ENCODE measurements around the gene ZNF521.

The ZNF521 gene

DNA sequence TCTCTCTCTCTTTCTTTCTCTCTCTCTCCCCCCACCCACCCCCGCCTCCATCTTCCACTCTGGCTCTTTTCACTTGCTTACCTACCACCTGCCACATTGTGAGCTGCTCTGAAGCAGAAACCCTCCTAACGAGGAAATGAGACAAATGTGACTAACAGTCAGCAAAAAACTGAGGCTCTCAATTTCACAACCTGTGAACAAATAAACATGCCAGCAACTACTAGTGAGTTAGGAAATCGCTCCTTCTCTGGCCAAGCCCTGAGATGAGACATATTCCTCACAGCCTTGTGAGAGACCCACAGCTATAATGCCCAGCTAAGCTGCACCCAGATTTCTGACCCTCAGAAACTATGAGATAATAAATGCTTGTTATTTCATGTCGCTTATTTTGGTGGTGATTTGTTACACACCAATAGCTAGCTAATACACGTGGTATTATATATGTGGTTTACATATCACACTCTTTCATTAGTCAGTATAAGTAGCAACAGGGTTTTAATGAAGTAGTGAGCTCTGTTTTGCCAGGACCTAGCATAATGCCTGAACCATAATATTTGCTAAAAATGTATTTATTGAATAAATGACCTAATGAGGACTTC lies 8.4 kb upstream of the ZNF521 start:
- H3K9me3 ChIP-seq (ENCODE audit: control extremely low read depth in 1 of 5, control insufficient read depth in 4 of 5, insufficient read depth in 2 of 5, low read depth in 1 of 5, low read length in 4 of 5): peaks cover 0 to 3% (median 0%) of the 10 kb centered on the region in 5 experiments
- POLR2A ChIA-PET: no interaction called here
- H3K27ac ChIP-seq (ENCODE audit: insufficient read depth in 1 of 2, low read depth in 1 of 2, low read length in 2 of 2, poor library complexity in 1 of 2, severe bottlenecking in 2 of 2): no peak overlapping the region
- CTCF ChIA-PET: no interaction called here
- H3K27me3 ChIP-seq (replicated peaks in 2 of 5; ENCODE audit: control insufficient read depth in 4 of 5, insufficient read depth in 5 of 5, low read length in 4 of 5): no peaks in the 10 kb centered on the region
- H3K4me1 ChIP-seq (ENCODE audit: control extremely low read depth in 1 of 4, control insufficient read depth in 4 of 4, insufficient read depth in 4 of 4, low read length in 3 of 4): no peaks in the 10 kb centered on the region
- 93% methylated on average over 2 of the region's 5 CpGs for WGBS (ENCODE audit: insufficient coverage)
- no peaks in the 10 kb centered on the region for H3K36me3 ChIP-seq (ENCODE audit: control insufficient read depth in 4 of 4, insufficient read depth in 4 of 4, low read length in 3 of 4)
- no peak overlapping the region for H3K4me3 ChIP-seq (ENCODE audit: control insufficient read depth in 1 of 7, extremely low read depth in 1 of 7, insufficient read depth in 4 of 7, low read depth in 2 of 7, low read length in 6 of 7)
- DNase-seq: no peak

DNA sequence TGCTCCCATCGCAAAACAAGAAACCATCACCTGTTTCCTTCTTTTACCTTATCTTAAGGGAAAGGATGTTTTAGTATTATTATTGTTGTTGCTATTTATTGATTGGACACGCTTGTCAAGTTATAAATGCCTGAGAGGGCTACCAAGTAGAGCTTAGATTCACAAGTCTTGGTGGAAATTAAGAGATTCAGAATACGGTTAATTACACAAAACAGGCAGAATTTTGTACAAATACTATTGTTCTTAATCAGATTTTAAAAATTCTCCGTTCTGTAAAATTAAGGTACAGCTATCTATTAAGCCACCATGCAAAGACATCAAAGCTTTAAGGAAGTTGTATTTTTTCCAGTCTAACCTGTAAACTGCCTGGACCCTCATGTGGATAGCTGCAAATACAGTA lies 1.1 kb upstream of the ZNF521 start:
- CTCF ChIA-PET: interaction anchor here (1.0 to 1.7 kb wide), 5 partner anchors 12 to 474 kb away, joined by 3 to 7 read pairs (median 4); no protein-coding TSS in a partner anchor
- peak overlapping the region; percentile 46 to 75 for H3K27ac ChIP-seq (ENCODE audit: insufficient read depth in 1 of 2, low read depth in 1 of 2, low read length in 2 of 2, poor library complexity in 1 of 2, severe bottlenecking in 2 of 2)
- peak overlapping the region in 6 of 7 experiments; percentile 65 to 94 (median 83) for H3K4me3 ChIP-seq (ENCODE audit: control insufficient read depth in 1 of 7, extremely low read depth in 1 of 7, insufficient read depth in 4 of 7, low read depth in 2 of 7, low read length in 6 of 7)
- DNase-seq: no peak
- peaks cover 6 to 22% (median 15%) of the 10 kb centered on the region in 4 experiments for H3K4me1 ChIP-seq (ENCODE audit: control extremely low read depth in 1 of 4, control insufficient read depth in 4 of 4, insufficient read depth in 4 of 4, low read length in 3 of 4)
- POLR2A ChIA-PET: interaction anchor here (5.3 kb wide), 1 partner anchor 124 kb away, joined by 29 read pairs; no protein-coding TSS in a partner anchor
- H3K36me3 ChIP-seq (ENCODE audit: control insufficient read depth in 4 of 4, insufficient read depth in 4 of 4, low read length in 3 of 4): no peaks in the 10 kb centered on the region
- WGBS (ENCODE audit: insufficient coverage): no CpG with 5 or more reads among the region's 4 CpGs
- H3K27me3 ChIP-seq (replicated peaks in 2 of 5; ENCODE audit: control insufficient read depth in 4 of 5, insufficient read depth in 5 of 5, low read length in 4 of 5): no peaks in the 10 kb centered on the region
- H3K9me3 ChIP-seq (ENCODE audit: control extremely low read depth in 1 of 5, control insufficient read depth in 4 of 5, insufficient read depth in 2 of 5, low read depth in 1 of 5, low read length in 4 of 5): no peaks in the 10 kb centered on the region

DNA sequence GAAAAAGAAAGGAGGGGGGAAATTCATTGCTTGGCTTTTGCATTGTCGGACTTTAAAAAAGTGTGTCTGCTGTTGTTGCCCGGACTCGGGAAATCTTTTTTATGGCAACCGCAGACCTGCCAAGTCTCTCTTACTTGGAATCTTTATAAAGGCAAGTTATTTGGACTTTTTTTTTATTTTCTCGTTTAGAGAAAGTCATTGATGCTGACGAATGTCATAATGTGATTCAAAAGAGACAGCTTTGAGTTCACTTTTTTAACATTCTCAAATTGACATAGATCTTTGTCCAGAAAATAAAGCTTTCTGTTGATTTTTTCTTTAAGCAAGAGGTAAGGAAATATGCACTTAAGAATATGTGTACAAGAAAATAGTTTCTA lies 651 bp upstream of the ZNF521 start:
- Histone ChIP-seq H3K27me3 (replicated peaks in 2 of 5; ENCODE audit: control insufficient read depth in 4 of 5, insufficient read depth in 5 of 5, low read length in 4 of 5) (no peaks in the 10 kb centered on the region), H3K27ac (ENCODE audit: insufficient read depth in 1 of 2, low read depth in 1 of 2, low read length in 2 of 2, poor library complexity in 1 of 2, severe bottlenecking in 2 of 2) (peak overlapping the region; percentile 46 to 75), H3K4me1 (ENCODE audit: control extremely low read depth in 1 of 4, control insufficient read depth in 4 of 4, insufficient read depth in 4 of 4, low read length in 3 of 4) (peaks cover 6 to 27% (median 17%) of the 10 kb centered on the region in 4 experiments), H3K4me3 (ENCODE audit: control insufficient read depth in 1 of 7, extremely low read depth in 1 of 7, insufficient read depth in 4 of 7, low read depth in 2 of 7, low read length in 6 of 7) (peak overlapping the region in 6 of 7 experiments; percentile 65 to 94 (median 83)), H3K36me3 (ENCODE audit: control insufficient read depth in 4 of 4, insufficient read depth in 4 of 4, low read length in 3 of 4) (no peaks in the 10 kb centered on the region), H3K9me3 (ENCODE audit: control extremely low read depth in 1 of 5, control insufficient read depth in 4 of 5, insufficient read depth in 2 of 5, low read depth in 1 of 5, low read length in 4 of 5) (no peaks in the 10 kb centered on the region)
- CTCF ChIA-PET: interaction anchor here (1.0 to 1.7 kb wide), 8 partner anchors 12 to 473 kb away, joined by 3 to 7 read pairs (median 4); no protein-coding TSS in a partner anchor
- POLR2A ChIA-PET: interaction anchor here (5.3 kb wide), 1 partner anchor 123 kb away, joined by 29 read pairs; no protein-coding TSS in a partner anchor
- DNase-seq: peak in 1 of 3 donors; percentile 37
- WGBS (ENCODE audit: insufficient coverage): 0% methylated on average over 4 of the region's 6 CpGs

DNA sequence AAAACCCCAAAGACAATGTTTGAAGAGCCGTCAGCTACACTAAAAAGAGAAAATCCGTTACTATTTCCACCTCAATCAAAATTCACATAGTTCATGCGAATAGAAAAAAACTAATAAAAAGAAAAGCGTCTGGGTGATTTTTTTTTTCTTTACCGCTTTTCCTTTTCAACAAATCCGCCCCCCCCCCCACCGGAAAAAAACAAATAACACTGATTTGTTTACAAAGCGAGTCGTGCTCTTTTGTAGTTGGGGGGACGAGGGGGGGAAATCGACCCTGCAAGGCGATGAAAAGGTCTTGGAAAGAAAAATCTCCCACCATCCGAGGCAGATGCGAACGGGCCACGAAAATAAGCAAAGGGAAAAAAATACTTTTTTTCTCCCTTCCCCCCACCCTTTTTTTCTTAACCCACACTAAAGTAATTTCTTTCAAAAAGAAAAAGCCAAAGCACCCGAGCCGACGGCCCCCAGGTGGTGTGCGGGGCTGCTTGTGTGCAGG lies 638 bp downstream of the ZNF521 start:
- H3K27me3 ChIP-seq (replicated peaks in 2 of 5; ENCODE audit: control insufficient read depth in 4 of 5, insufficient read depth in 5 of 5, low read length in 4 of 5): no peaks in the 10 kb centered on the region
- H3K9me3 ChIP-seq (ENCODE audit: control extremely low read depth in 1 of 5, control insufficient read depth in 4 of 5, insufficient read depth in 2 of 5, low read depth in 1 of 5, low read length in 4 of 5): no peaks in the 10 kb centered on the region
- peak overlapping the region; percentile 67 to 98 (median 91) for H3K4me3 ChIP-seq (ENCODE audit: control insufficient read depth in 1 of 7, extremely low read depth in 1 of 7, insufficient read depth in 4 of 7, low read depth in 2 of 7, low read length in 6 of 7)
- peaks cover 6 to 33% (median 17%) of the 10 kb centered on the region in 4 experiments for H3K4me1 ChIP-seq (ENCODE audit: control extremely low read depth in 1 of 4, control insufficient read depth in 4 of 4, insufficient read depth in 4 of 4, low read length in 3 of 4)
- ChIA-PET POLR2A (interaction anchor here (0.6 to 5.3 kb wide), 9 partner anchors 51 to 291 kb away, joined by 3 to 29 read pairs (median 4); no protein-coding TSS in a partner anchor), CTCF (interaction anchor here (0.7 to 1.8 kb wide), 6 partner anchors 40 to 225 kb away, joined by 3 to 6 read pairs (median 4); no protein-coding TSS in a partner anchor)
- WGBS (ENCODE audit: insufficient coverage): 0% methylated on average over 4 of the region's 20 CpGs
- peak in 1 of 3 donors; percentile 60 for DNase-seq
- peak overlapping the region; percentile 89 to 92 for H3K27ac ChIP-seq (ENCODE audit: insufficient read depth in 1 of 2, low read depth in 1 of 2, low read length in 2 of 2, poor library complexity in 1 of 2, severe bottlenecking in 2 of 2)
- H3K36me3 ChIP-seq (ENCODE audit: control insufficient read depth in 4 of 4, insufficient read depth in 4 of 4, low read length in 3 of 4): no peaks in the 10 kb centered on the region

DNA sequence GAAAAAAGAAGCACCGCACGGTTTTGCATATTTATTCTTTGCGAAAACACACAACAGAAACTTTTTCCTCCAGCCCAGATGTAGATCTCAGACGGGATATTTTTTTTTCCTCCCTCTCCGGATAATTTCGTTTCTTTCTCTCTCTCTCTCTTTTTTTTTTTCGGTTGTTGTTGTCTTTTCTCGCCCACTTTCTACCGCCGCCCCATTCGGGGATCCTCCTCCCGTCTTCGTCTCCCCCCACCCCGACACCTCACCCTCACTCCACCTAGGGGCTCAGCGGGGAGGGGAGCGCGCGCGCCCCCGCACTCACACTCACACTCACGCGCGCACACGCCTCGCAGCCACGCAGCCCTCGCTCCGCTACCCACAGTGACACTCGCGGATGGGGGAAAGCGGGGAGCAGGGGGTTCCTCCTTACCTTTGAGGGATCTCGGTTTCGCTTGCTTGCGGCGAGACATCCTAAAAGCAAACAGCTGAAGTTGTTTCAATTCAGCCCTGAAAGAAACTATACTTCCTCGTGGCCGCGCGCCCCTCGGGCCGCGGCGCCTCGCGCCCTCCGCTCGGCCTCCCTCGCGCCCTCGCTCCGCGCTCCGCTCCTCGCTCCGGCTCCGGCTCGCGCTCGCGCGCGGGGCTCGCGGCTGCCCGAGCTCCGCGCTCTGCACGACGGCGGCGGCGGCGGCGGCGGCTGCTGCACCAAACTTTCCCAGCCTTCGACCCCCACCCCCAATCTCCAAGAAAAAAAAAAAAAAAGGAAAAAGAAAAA lies 1.3 kb downstream of the ZNF521 start:
- H3K27ac ChIP-seq (ENCODE audit: insufficient read depth in 1 of 2, low read depth in 1 of 2, low read length in 2 of 2, poor library complexity in 1 of 2, severe bottlenecking in 2 of 2): peak overlapping the region; percentile 89 to 92
- CTCF ChIA-PET: interaction anchor here (0.7 to 1.8 kb wide), 6 partner anchors 40 to 224 kb away, joined by 3 to 6 read pairs (median 4); no protein-coding TSS in a partner anchor
- peak overlapping the region; percentile 62 to 98 (median 91) for H3K4me3 ChIP-seq (ENCODE audit: control insufficient read depth in 1 of 7, extremely low read depth in 1 of 7, insufficient read depth in 4 of 7, low read depth in 2 of 7, low read length in 6 of 7)
- DNase-seq: peak; percentile 85 to 93 (median 90)
- no peaks in the 10 kb centered on the region for H3K9me3 ChIP-seq (ENCODE audit: control extremely low read depth in 1 of 5, control insufficient read depth in 4 of 5, insufficient read depth in 2 of 5, low read depth in 1 of 5, low read length in 4 of 5)
- POLR2A ChIA-PET: interaction anchor here (0.6 to 5.3 kb wide), 10 partner anchors 42 to 290 kb away, joined by 3 to 29 read pairs (median 4); no protein-coding TSS in a partner anchor
- no peaks in the 10 kb centered on the region for H3K36me3 ChIP-seq (ENCODE audit: control insufficient read depth in 4 of 4, insufficient read depth in 4 of 4, low read length in 3 of 4)
- peaks cover 6 to 33% (median 17%) of the 10 kb centered on the region in 4 experiments for H3K4me1 ChIP-seq (ENCODE audit: control extremely low read depth in 1 of 4, control insufficient read depth in 4 of 4, insufficient read depth in 4 of 4, low read length in 3 of 4)
- WGBS (ENCODE audit: insufficient coverage): 2% methylated on average over 29 of the region's 76 CpGs
- H3K27me3 ChIP-seq (replicated peaks in 2 of 5; ENCODE audit: control insufficient read depth in 4 of 5, insufficient read depth in 5 of 5, low read length in 4 of 5): no peaks in the 10 kb centered on the region

DNA sequence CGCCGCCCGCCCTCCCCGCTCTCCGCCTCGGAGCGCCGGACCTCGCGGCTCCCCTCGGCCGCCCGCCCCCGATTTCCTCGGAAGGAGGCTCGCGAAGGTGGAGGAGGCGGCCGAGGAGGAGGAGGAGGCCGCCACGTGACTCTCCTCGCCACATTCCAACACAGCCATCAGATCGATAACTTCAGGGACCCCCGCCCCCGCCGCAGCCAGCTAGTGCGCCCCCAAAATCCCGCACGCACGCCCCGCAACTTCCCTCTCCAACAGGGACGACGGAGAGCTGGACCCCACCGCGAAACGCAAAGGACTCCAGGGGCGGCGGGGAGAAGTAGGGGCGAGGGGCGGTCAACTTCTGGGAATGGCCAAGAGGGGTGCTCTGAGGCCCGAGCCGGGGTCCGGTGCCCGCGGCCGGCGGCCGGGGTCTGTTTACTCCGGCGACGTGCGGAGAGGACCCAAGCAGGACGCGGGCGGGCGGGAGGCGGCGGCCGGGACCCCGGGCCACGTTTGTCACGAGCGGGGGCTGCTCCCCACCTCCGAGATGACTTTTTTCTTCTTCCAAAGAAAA lies 2.0 kb downstream of the ZNF521 start:
- Histone ChIP-seq H3K27ac (ENCODE audit: insufficient read depth in 1 of 2, low read depth in 1 of 2, low read length in 2 of 2, poor library complexity in 1 of 2, severe bottlenecking in 2 of 2) (peak overlapping the region; percentile 89 to 92), H3K27me3 (replicated peaks in 2 of 5; ENCODE audit: control insufficient read depth in 4 of 5, insufficient read depth in 5 of 5, low read length in 4 of 5) (no peaks in the 10 kb centered on the region), H3K9me3 (ENCODE audit: control extremely low read depth in 1 of 5, control insufficient read depth in 4 of 5, insufficient read depth in 2 of 5, low read depth in 1 of 5, low read length in 4 of 5) (no peaks in the 10 kb centered on the region), H3K36me3 (ENCODE audit: control insufficient read depth in 4 of 4, insufficient read depth in 4 of 4, low read length in 3 of 4) (peaks cover 0 to 3% (median 0%) of the 10 kb centered on the region in 4 experiments), H3K4me3 (ENCODE audit: control insufficient read depth in 1 of 7, extremely low read depth in 1 of 7, insufficient read depth in 4 of 7, low read depth in 2 of 7, low read length in 6 of 7) (peak overlapping the region; percentile 62 to 98 (median 91)), H3K4me1 (ENCODE audit: control extremely low read depth in 1 of 4, control insufficient read depth in 4 of 4, insufficient read depth in 4 of 4, low read length in 3 of 4) (peaks cover 6 to 33% (median 19%) of the 10 kb centered on the region in 4 experiments)
- POLR2A ChIA-PET: interaction anchor here (0.6 to 5.3 kb wide), 4 partner anchors 41 to 216 kb away, joined by 3 to 29 read pairs (median 6); no protein-coding TSS in a partner anchor
- CTCF ChIA-PET: interaction anchor here (1.8 kb wide), 1 partner anchor 120 kb away, joined by 6 read pairs; no protein-coding TSS in a partner anchor
- peak in 2 of 3 donors; percentile 40 to 53 for DNase-seq
- under 1% methylated on average over 46 of the region's 64 CpGs for WGBS (ENCODE audit: insufficient coverage)
